ENCODE results near the gene EFCAB5.
"Not testable (repeated sequence)": the region's sequence is repeated elsewhere in the genome, so short reads cannot be mapped to it uniquely, and the experiment has no call there.

The EFCAB5 gene

DNA sequence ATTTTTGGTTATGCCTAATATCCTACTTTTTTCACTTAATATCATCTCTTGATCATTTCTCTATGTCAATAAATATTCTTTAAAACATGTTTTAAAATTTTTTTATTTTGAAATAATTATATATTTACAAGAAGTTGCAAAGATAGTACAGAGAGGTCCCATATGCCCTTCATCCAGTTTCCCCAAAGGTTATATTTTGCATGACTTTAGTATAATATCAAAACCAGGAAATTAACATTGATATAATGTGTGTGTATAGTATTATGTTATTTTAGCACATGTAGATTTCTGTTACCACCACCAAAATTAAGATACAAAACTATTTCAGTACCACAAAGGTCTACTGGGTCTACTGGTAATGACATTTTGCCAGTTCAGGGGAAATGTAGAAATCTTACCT lies 60.7 kb downstream of the EFCAB5 start:
- no peak for DNase-seq (ENCODE audit: low spot score)

DNA sequence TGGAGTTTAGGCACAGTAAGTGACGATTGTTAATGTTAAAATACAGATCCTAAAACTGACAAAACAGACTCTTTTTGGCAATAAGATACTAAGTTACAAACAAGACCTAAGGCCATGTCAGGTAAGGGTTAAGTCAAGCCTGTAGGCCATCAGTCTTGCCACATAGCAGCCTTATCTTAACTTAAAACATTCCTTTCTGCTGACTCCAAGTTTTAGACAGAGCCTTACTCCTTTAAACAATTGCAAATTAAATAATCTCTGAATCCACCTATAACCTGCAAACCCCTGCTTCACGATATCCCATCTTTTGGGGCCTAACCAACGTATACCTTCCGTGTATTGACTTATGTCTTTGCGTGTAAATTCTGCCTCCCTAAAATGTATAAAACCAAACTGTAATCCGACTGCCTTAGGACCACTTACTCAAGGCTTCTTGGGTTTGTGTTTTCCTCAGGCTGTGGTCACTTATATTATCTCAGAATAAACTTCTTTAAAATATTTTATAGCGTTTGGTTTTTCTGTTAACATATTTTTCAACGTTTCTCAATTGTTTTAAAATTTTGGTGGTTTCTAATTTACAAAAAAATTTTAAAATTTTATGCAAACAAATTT lies 64.4 kb downstream of the EFCAB5 start:
- DNase-seq (ENCODE audit: low spot score): no peak

DNA sequence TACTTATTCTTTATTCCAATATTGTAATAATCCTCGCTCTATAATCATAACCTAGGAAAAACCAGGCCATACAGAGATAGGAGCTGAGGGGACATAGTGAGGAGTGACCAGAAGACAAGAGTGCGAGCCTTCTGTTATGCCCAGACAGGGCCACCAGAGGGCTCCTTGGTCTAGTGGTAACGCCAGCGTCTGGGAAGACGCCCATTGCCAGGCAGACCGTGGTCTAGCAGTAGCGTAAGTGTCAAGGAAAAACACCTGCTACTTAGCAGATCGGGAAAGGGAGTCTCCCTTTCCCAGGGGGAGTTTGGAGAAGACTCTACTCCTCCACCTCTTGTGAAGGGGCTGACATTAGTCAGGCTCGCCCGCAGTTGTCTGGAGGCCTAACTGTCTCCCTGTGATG lies 70.5 kb downstream of the EFCAB5 start:
- not testable (repeated sequence) for DNase-seq (ENCODE audit: low spot score)

GRCh38 chr17:30021708-30022317 lies 80.4 kb downstream of the EFCAB5 start:
- DNase-seq (ENCODE audit: low spot score): peak; percentile 77

- DNase-seq (ENCODE audit: low spot score): not testable (repeated sequence)
Observed at GRCh38 chr17:30025325-30025724, 83.9 kb downstream of the EFCAB5 start.

DNA sequence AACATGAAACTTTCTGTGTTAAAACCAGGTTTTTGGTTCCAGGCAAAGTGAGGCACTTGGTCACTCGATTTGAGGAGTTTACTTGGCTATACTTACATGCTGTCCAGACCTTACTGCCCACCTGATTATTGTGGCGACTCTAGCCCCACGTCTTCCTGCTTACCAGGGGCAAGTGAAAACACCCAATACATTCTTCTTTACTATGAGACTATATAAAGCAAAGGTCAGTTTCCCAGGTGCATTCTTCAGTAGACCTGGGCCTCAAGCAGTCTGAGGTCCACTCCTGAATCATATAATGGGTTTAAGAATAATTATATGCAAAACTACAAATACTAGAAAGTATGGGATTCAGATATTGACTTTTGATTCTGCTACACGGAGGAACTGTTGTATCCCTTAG lies 86.2 kb downstream of the EFCAB5 start:
- no peak for DNase-seq (ENCODE audit: low spot score)

- no peak for DNase-seq (ENCODE audit: low spot score)
Observed at GRCh38 chr17:30031214-30031869, 89.9 kb downstream of the EFCAB5 start.

- no peak for DNase-seq (ENCODE audit: low spot score)
Observed at GRCh38 chr17:30035369-30035768, 93.9 kb downstream of the EFCAB5 start.

- not testable (repeated sequence) for DNase-seq (ENCODE audit: low spot score)
Observed at GRCh38 chr17:30040719-30041518, 99.5 kb downstream of the EFCAB5 start.

GRCh38 chr17:30041551-30041950 lies 100.1 kb downstream of the EFCAB5 start:
- no peak for DNase-seq (ENCODE audit: low spot score)

DNA sequence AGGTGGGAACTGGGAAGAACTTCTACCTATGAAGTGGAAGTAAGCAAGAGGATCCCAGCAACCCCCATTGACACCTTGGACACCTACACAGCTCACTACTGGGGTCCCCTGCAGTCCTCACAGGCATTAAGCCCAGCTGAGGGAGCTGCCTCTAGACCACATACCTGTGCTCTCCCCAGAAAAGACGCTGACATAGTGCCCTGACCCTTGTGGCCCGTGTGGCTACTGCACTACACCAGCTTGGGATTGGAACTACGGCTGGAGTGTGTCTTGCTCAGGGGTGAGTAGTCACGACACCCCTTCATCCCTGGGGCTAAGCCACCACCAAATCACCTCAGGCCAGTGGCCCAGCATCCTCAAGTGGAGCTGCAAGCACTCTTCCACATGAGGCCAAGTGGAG lies 120.9 kb downstream of the EFCAB5 start:
- no peak for DNase-seq (ENCODE audit: low spot score)

DNA sequence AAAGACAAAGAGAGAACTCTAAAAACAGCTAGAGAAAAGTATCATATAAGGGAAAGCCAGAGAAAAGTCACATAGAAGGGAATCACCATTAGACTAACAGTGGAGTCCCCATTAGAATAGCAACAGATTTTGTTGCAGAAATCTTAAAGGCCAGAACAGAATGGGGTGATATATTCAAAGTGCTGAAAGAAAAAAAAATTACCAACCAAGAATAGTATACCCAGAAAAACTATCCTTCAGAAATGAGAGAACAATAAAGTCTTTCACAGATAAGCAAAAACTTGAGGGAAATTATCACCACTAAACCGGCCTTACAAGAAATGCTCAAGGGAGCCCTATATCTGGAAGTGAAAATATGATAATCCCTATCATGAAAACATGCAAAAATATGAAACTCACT lies 123.3 kb downstream of the EFCAB5 start:
- DNase-seq (ENCODE audit: low spot score): no peak

DNA sequence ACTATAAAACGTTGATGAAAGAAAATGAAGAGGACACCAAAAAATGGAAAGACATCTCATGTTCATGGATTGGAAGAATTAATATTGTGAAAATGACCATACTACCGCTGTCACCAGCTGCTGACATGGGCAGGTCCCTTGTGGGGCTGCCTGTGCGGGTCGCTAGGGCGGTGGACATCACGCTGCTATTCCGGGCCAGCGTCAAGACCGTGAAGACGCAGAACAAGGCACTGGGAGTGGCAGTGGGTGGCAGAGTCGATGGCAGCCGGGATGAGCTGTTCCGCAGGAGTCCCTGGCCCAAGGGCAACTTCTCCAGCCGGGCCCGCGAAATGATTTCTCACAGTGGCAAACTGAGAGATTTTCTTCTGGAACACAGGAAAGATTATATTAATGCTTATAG lies 127.0 kb downstream of the EFCAB5 start:
- no peak for DNase-seq (ENCODE audit: low spot score)

DNA sequence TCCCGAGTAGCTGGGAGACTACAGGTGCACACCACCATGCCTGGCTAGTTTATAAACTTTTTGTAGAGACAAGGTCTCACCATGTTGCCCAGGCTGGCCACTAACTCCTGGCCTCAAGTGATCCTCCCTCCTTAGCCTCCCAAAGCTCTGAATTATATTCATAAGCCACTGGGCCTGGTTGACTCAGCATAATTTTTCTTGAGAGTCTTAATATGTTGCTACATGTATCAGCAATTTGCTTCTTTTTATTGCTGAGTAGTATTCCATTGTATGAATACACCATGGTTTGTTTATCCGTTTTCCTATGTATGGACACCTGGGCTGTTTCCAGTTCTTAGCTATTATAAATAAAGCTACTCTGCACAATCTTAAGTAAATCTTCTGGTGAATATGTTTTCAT lies 132.8 kb downstream of the EFCAB5 start:
- DNase-seq (ENCODE audit: low spot score): no peak

DNA sequence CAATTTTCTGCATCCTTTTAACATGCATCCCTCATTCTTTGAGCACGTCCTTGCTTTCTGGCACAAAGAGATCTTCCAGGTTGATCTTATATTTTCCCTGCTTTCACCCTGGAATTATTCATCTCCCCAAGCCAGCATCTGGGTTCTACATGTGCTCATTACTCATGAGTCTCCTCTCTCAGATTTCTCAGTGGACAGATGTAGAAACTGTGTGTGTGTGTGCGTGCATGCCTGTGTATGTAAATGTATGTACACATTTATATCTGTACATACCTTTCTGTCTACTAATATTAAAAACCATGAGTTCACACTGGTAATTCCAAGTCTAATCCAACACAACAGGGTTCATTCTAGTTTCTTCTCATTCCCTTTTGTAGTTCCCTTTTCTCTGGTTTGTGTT lies 133.3 kb downstream of the EFCAB5 start:
- DNase-seq (ENCODE audit: low spot score): no peak

GRCh38 chr17:30082773-30083172 lies 141.3 kb downstream of the EFCAB5 start:
- DNase-seq (ENCODE audit: low spot score): no peak

DNA sequence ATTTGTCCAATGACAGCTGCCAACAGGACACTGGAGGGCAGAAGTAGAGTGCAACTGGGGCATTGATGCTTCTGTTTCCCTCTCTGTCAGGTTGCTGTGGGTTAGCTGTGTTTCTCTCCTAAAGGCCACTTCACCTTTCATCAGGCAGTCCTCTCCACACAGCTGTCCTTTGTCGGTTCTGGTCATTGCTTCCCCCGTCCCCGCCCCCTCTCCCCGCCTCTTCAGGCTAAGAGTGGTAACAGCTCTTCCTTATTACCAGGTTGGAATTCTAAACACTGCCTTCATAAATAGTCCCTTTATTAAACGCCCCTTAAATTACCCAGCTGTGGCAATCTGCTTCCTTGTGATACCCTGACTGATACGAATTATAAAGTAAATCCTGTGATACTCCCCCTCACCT lies 143.4 kb downstream of the EFCAB5 start:
- no peak for DNase-seq (ENCODE audit: low spot score)

DNA sequence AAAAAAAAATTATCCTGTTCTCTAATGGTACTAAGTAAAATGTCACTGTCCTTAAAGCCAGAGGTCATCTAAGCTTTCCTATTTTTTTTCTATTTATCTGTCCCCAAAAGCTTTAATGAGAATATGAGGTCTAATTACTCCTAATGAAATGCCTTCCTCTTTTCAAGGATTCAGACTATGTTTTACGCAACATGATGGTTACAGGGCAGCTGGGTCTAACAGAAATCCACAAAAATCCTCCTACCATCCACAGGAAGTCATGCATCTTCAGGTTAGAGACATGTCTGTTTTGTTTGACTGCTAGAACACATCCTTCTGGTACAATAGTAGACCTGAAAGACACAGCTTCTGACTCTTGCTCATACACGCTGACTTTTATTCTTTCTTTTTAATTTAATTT lies 145.5 kb downstream of the EFCAB5 start:
- DNase-seq (ENCODE audit: low spot score): no peak

DNA sequence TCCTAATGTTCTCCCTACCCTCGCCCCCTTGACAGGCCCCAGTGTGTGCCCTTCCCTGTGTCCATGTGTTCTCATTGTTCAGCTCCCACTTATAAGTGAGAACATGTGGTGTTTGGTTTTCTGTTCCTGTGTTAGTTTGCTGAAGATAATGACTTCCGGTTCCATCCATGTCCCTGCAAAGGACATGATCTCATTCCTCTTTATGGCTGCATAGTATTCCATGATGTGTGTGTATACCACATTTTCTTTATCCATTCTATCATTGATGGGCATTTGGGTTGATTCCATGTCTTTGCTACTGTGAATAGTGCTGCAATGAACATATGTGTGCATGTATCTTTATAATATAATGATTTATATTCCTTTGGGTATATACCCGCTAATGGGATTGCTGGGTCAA lies 146.0 kb downstream of the EFCAB5 start:
- not testable (repeated sequence) for DNase-seq (ENCODE audit: low spot score)

DNA sequence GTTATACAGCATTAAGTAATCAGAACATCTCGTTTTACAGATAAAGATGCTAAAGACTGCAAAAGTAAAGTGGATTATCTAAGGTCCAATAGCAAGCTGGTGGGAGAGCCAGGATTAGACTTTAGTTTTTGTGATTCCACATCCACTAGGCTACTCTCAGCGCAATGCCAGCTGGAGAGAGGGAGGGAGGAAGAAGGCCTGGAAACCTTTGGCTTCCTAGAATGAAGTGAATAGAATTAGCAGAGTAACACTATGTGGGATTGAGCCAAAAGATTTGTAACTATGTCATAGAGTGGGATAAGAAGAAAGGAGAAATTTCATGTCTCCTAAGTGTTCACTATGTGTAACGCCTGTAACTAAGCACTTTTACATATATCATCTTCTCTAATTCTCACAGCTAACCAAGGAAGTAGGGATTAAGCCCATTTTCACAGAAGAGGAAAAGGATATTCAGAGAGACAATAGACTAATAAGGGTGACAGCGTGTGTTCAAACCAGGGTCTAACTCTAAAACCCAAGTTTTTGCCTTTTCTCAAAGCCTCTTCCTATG lies 149.8 kb downstream of the EFCAB5 start:
- no peak for DNase-seq (ENCODE audit: low spot score)

GRCh38 chr17:30091771-30092170 lies 150.3 kb downstream of the EFCAB5 start:
- DNase-seq (ENCODE audit: low spot score): no peak

DNA sequence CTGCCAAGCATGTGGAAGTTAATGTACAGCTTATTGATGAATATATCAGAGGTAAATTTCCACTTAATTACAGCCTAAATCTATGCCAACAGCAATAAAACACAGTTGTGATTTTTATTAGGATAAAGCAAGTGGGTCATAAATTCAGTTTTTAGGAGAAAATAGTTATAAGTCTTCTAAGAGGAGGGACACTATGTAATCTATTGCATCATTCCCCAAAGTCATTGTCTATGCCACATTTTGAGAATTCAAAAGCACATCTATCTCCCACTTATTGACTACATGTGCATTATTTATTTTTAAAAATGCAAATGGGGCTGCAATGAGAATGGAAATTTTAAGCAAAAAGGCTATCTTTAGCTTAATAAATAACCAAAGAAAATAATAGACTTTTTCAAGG lies 151.5 kb downstream of the EFCAB5 start:
- no peak for DNase-seq (ENCODE audit: low spot score)
